Neuronal stem cell (in vitro differentiated cells): ENCODE data around the gene MGLL.

Experiments
- DNase-seq: peaks from one replicate; pipeline ENCODE4 v3.0.0-alpha.2; 2013; ENCODE audit warnings: low spot score
- H2AFZ ChIP-seq: one replicate; pipeline ENCODE4 v1.6.1; 2013; ENCODE audit warnings: mild to moderate bottlenecking, low read length, inconsistent platforms
- H2AK5ac ChIP-seq: 2 replicates; pipeline ENCODE4 v1.6.1; 2013; ENCODE audit warnings: low read depth, mild to moderate bottlenecking, inconsistent platforms, low read length, moderate library complexity, mixed read lengths
- H2BK120ac ChIP-seq: 2 replicates; pipeline ENCODE4 v1.6.1; 2013; ENCODE audit warnings: low read depth, mild to moderate bottlenecking, inconsistent platforms, low read length, moderate library complexity, mixed read lengths
- H2BK12ac ChIP-seq: one replicate; pipeline ENCODE4 v1.6.1; 2013; ENCODE audit warnings: low read length, inconsistent platforms
- H2BK15ac ChIP-seq: 2 replicates; pipeline ENCODE4 v1.6.1; 2013; ENCODE audit warnings: mild to moderate bottlenecking, low read length, inconsistent platforms, mixed read lengths
- H2BK5ac ChIP-seq: one replicate; pipeline ENCODE4 v1.6.1; 2013; ENCODE audit warnings: inconsistent platforms, mild to moderate bottlenecking, low read length, moderate library complexity
- H3K14ac ChIP-seq: one replicate; pipeline ENCODE4 v1.6.1; 2013; ENCODE audit warnings: low read length, inconsistent platforms
- H3K18ac ChIP-seq: 2 replicates; pipeline ENCODE4 v1.6.1; 2013; ENCODE audit warnings: low read length, inconsistent platforms
- H3K23ac ChIP-seq: 2 replicates; pipeline ENCODE4 v1.6.1; 2013; ENCODE audit warnings: low read depth, mild to moderate bottlenecking, mixed read lengths, low read length, inconsistent platforms; ENCODE audit not compliant: poor library complexity
- H3K27ac ChIP-seq: replicated peaks from 3 replicates; pipeline ENCODE4 v1.5.1; 2013; ENCODE audit warnings: low read length, inconsistent platforms
- H3K27me3 ChIP-seq, 3 experiments: 2 replicates each; pipeline ENCODE4 v1.6.1; 2013; ENCODE audit warnings: low read length in 3 of 3, mild to moderate bottlenecking in 2 of 3, inconsistent platforms in 1 of 3, low read depth in 1 of 3, mixed read lengths in 1 of 3, moderate library complexity in 1 of 3; ENCODE audit not compliant: control insufficient read depth in 3 of 3, insufficient read depth in 3 of 3
- H3K36me3 ChIP-seq, 2 donors: replicated peaks in 1 of 2; 2 replicates each; pipeline ENCODE4 v1.6.1; 2013; ENCODE audit warnings: low read length in 2 of 2; ENCODE audit not compliant: control insufficient read depth in 2 of 2, insufficient read depth in 2 of 2
- H3K4ac ChIP-seq: 2 replicates; pipeline ENCODE4 v1.6.1; 2013; ENCODE audit warnings: inconsistent platforms, mild to moderate bottlenecking, low read length, moderate library complexity
- H3K4me1 ChIP-seq, 2 donors: 1 replicate in 1 of 2; 2 replicates in 1 of 2; pipeline ENCODE4 v1.6.1; 2013; ENCODE audit warnings: low read length in 2 of 2, low read depth in 1 of 2; ENCODE audit not compliant: control insufficient read depth in 2 of 2, insufficient read depth in 1 of 2
- H3K4me2 ChIP-seq: one replicate; pipeline ENCODE4 v1.6.1; 2013; ENCODE audit warnings: mild to moderate bottlenecking, low read length, inconsistent platforms; ENCODE audit not compliant: insufficient read depth, poor library complexity, severe bottlenecking
- H3K4me3 ChIP-seq, 2 donors: 2 replicates each; pipeline ENCODE4 v1.5.1; 2013; ENCODE audit warnings: low read length in 2 of 2, mild to moderate bottlenecking in 2 of 2, inconsistent platforms in 1 of 2, moderate library complexity in 1 of 2
- H3K79me1 ChIP-seq: one replicate; pipeline ENCODE4 v1.6.1; 2013; ENCODE audit warnings: low read depth, mild to moderate bottlenecking, inconsistent platforms, low read length, moderate library complexity
- H3K9ac ChIP-seq: one replicate; pipeline ENCODE4 v1.6.1; 2013; ENCODE audit warnings: mild to moderate bottlenecking, low read depth, low read length, inconsistent platforms; ENCODE audit not compliant: poor library complexity
- H3K9me3 ChIP-seq, 2 donors: replicated peaks in 1 of 2; 2 replicates each; pipeline versions ENCODE3 to v1.6.1; 2013; ENCODE audit warnings: low read length in 2 of 2, mild to moderate bottlenecking in 2 of 2, inconsistent platforms in 1 of 2, low read depth in 1 of 2, mixed read lengths in 1 of 2, moderate library complexity in 1 of 2; ENCODE audit not compliant: control insufficient read depth in 2 of 2, insufficient read depth in 1 of 2
- H4K8ac ChIP-seq: one replicate; pipeline ENCODE4 v1.6.1; 2013; ENCODE audit warnings: low read depth, mild to moderate bottlenecking, inconsistent platforms, low read length, moderate library complexity
- H4K91ac ChIP-seq: one replicate; pipeline ENCODE4 v1.6.1; 2013; ENCODE audit warnings: low read length, low read depth, mild to moderate bottlenecking, inconsistent platforms; ENCODE audit not compliant: poor library complexity
- WGBS, 2 donors: extraction: QIAGEN DNeasy Blood & Tissue Kit; methylation state at CpG; one replicate each; pipeline ENCODE4 v1.1.7; 2013; ENCODE audit warnings: missing lambda C conversion rate in 2 of 2, mixed read lengths in 1 of 2; ENCODE audit not compliant: insufficient read length in 2 of 2, insufficient replicate concordance in 1 of 2; ENCODE audit errors: extremely low coverage in 2 of 2; 5-methylcytosine and 5-hydroxymethylcytosine counted together

Gene MGLL

DNA sequence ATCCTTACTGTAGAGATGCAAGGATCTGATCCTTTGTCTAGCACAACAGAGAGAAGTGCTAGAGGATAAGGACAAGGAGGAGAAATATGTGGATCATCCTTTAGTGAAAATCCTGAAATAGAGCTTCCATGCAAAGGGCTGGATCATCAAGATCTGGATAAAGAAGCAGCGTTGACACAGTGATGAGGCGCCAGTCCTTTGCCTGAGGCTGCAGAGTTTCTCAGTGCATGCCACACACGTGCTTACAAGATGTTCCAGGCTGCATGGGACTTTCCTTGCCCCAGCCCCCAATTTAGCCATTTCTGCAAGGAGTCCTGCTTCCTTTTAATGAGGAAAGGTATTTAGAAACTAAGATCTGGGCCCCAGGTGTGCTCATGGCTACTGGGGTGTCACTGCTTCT, 156.7 kb downstream of the MGLL start:
- Histone ChIP-seq H4K91ac (no peak overlapping the region), H2AFZ (no peak overlapping the region), H3K4me3 (no peak overlapping the region), H3K9me3 (peaks cover 0 to 8% of the 10 kb centered on the region in 2 donors), H3K4ac (no peak overlapping the region), H3K9ac (no peak overlapping the region), H3K14ac (no peak overlapping the region), H2BK12ac (no peak overlapping the region), H4K8ac (no peak overlapping the region), H2BK5ac (no peak overlapping the region), H2AK5ac (no peak overlapping the region), H3K36me3 (peaks cover 8 to 91% of the 10 kb centered on the region in 2 donors), H3K4me2 (no peak overlapping the region), H3K27ac (no peak overlapping the region), H2BK15ac (no peak overlapping the region), H3K18ac (no peak overlapping the region), H3K23ac (no peak overlapping the region), H3K79me1 (no peaks in the 10 kb centered on the region), H3K27me3 (no peaks in the 10 kb centered on the region), H2BK120ac (no peak overlapping the region), H3K4me1 (no peaks in the 10 kb centered on the region)
- WGBS, 2 donors, result no CpG with 5 or more reads among the region's 3 CpGs
- no peak for DNase-seq

GRCh38 chr3:127665165-127665564, 157.2 kb downstream of the MGLL start:
- no CpG with 5 or more reads among the region's 2 CpGs for WGBS, 2 donors
- DNase-seq, result no peak
- no peak overlapping the region for H3K9ac ChIP-seq

GRCh38 chr3:127663151-127663550, 159.2 kb downstream of the MGLL start:
- H2AK5ac ChIP-seq, result no peak overlapping the region
- H3K14ac ChIP-seq, result no peak overlapping the region
- H2BK120ac ChIP-seq, result no peak overlapping the region
- peaks cover 0 to 8% of the 10 kb centered on the region in 2 donors for H3K9me3 ChIP-seq
- H3K27me3 ChIP-seq, result no peaks in the 10 kb centered on the region
- no peak overlapping the region for H4K8ac ChIP-seq
- H3K9ac ChIP-seq, result no peak overlapping the region
- no peak overlapping the region for H2BK12ac ChIP-seq
- H3K18ac ChIP-seq, result no peak overlapping the region
- no peak overlapping the region for H3K23ac ChIP-seq
- H3K4me1 ChIP-seq, result peaks cover 0 to 8% of the 10 kb centered on the region in 2 donors
- H3K79me1 ChIP-seq, result no peaks in the 10 kb centered on the region
- no peak overlapping the region for H2BK15ac ChIP-seq
- H2BK5ac ChIP-seq, result no peak overlapping the region
- no peak overlapping the region for H3K4me3 ChIP-seq
- H3K4ac ChIP-seq, result no peak overlapping the region
- peaks cover 10 to 85% of the 10 kb centered on the region in 2 donors for H3K36me3 ChIP-seq
- no peak for DNase-seq
- WGBS, 2 donors, result no CpG with 5 or more reads among the region's 5 CpGs
- H4K91ac ChIP-seq, result no peak overlapping the region
- no peak overlapping the region for H3K27ac ChIP-seq
- no peak overlapping the region for H3K4me2 ChIP-seq
- H2AFZ ChIP-seq, result no peak overlapping the region

More at GRCh38 chr3:127665165-127665564, 157.2 kb downstream of the MGLL start:
- Histone ChIP-seq H2BK15ac (no peak overlapping the region), H3K23ac (no peak overlapping the region), H3K4me2 (no peak overlapping the region), H3K4me1 (peaks cover 0 to 2% of the 10 kb centered on the region in 2 donors), H4K91ac (no peak overlapping the region), H4K8ac (no peak overlapping the region), H2AFZ (no peak overlapping the region), H3K9me3 (peaks cover 0 to 8% of the 10 kb centered on the region in 2 donors), H3K27ac (no peak overlapping the region), H2BK12ac (no peak overlapping the region), H3K18ac (no peak overlapping the region), H3K79me1 (no peaks in the 10 kb centered on the region), H2AK5ac (no peak overlapping the region), H3K4me3 (no peak overlapping the region), H2BK5ac (no peak overlapping the region), H3K4ac (no peak overlapping the region), H3K27me3 (no peaks in the 10 kb centered on the region), H2BK120ac (no peak overlapping the region), H3K36me3 (peaks cover 11 to 96% of the 10 kb centered on the region in 2 donors), H3K14ac (no peak overlapping the region)

GRCh38 chr3:127662001-127662469, 160.3 kb downstream of the MGLL start:
- H3K27me3 ChIP-seq, result no peaks in the 10 kb centered on the region
- H3K9me3 ChIP-seq, result peaks cover 0 to 8% of the 10 kb centered on the region in 2 donors
- H2BK12ac ChIP-seq, result no peak overlapping the region
- peaks cover 0 to 8% of the 10 kb centered on the region in 2 donors for H3K4me1 ChIP-seq
- no CpG with 5 or more reads among the region's 11 CpGs for WGBS, 2 donors
- no peak overlapping the region for H3K27ac ChIP-seq
- no peak overlapping the region for H2BK15ac ChIP-seq
- no peak overlapping the region for H2BK120ac ChIP-seq
- H3K14ac ChIP-seq, result no peak overlapping the region
- H2AK5ac ChIP-seq, result no peak overlapping the region
- no peaks in the 10 kb centered on the region for H3K79me1 ChIP-seq
- H3K9ac ChIP-seq, result no peak overlapping the region
- no peak overlapping the region for H3K4me2 ChIP-seq
- H3K4me3 ChIP-seq, result no peak overlapping the region
- no peak for DNase-seq
- H2BK5ac ChIP-seq, result no peak overlapping the region
- H3K18ac ChIP-seq, result no peak overlapping the region
- peaks cover 12 to 83% of the 10 kb centered on the region in 2 donors for H3K36me3 ChIP-seq
- no peak overlapping the region for H3K4ac ChIP-seq
- H4K8ac ChIP-seq, result no peak overlapping the region
- no peak overlapping the region for H3K23ac ChIP-seq
- no peak overlapping the region for H2AFZ ChIP-seq
- H4K91ac ChIP-seq, result no peak overlapping the region
